Fibroblast of lung (primary cell): Measurements from ENCODE around the gene VPS26C.

ENCODE experiments used
- EZH2 ChIP-seq: IDR thresholded peaks from 2 replicates; pipeline ENCODE4 v1.5.1; 2012; ENCODE audit warnings: low read length, control low read depth, mild to moderate bottlenecking; ENCODE audit errors: missing control alignments
- TF ChIP-seq, protein P1 (sequence below), 2 donors: IDR thresholded peaks in 1 of 2; conservative IDR thresholded peaks in 1 of 2; 1 replicate in 1 of 2; 2 replicates in 1 of 2; pipeline ENCODE4 v1.5.1; 2011 to 2012; ENCODE audit warnings: low read length in 2 of 2, control low read depth in 1 of 2, inconsistent platforms in 1 of 2, low read depth in 1 of 2, mild to moderate bottlenecking in 1 of 2

DNA sequence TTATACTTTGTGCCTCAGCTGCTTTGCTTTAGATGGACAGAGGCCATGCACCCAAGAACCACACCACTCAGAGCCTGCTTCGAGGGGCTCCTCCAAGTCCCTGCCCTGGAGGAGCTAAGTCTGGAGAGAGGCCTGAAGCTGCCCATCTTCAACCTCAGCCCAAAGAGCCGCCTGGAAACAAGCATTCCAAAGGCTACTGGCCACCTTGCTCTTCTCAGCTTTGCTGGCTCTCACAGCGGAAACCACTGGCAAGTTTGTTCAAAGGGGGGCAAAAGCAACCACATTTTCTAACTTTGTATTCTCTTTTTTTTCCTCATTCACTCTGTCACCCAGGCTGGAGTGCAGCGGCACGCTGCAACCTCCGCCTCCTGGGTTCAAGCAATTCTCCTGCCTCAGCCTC, 23.2 kb downstream of the VPS26C start:
- TF ChIP-seq, protein P1, sequence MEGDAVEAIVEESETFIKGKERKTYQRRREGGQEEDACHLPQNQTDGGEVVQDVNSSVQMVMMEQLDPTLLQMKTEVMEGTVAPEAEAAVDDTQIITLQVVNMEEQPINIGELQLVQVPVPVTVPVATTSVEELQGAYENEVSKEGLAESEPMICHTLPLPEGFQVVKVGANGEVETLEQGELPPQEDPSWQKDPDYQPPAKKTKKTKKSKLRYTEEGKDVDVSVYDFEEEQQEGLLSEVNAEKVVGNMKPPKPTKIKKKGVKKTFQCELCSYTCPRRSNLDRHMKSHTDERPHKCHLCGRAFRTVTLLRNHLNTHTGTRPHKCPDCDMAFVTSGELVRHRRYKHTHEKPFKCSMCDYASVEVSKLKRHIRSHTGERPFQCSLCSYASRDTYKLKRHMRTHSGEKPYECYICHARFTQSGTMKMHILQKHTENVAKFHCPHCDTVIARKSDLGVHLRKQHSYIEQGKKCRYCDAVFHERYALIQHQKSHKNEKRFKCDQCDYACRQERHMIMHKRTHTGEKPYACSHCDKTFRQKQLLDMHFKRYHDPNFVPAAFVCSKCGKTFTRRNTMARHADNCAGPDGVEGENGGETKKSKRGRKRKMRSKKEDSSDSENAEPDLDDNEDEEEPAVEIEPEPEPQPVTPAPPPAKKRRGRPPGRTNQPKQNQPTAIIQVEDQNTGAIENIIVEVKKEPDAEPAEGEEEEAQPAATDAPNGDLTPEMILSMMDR (conservative IDR thresholded peaks at IDR 0.05 in 1 of 2, IDR thresholded peaks at IDR 0.05 in 1 of 2; ENCODE audit: low read depth in 1 of 2, low read length in 2 of 2), result no peak
- no peak for TF ChIP-seq EZH2
